ENCODE results near the gene RASSF5. TPM values are rescaled to one million over a fixed set of nuclear protein-coding genes. Genes with fewer than 3 reads are reported as not detected.

Gene RASSF5
- total and polyA plus RNA-seq, 3 donors from 2014 or later: 4.3 to 8.4 (median 5.9) TPM

- no peaks in the 10 kb centered on the region for H3K36me3 ChIP-seq (ENCODE audit: low read depth, missing control alignments)
- no peak for DNase-seq
- H3K4me1 ChIP-seq: peaks cover 4% of the 10 kb centered on the region
- intact Hi-C loops (cut with DNase I; ENCODE audit: low total_unique reads): no loop called here
- 34 to 50% methylated on average over 15 of the region's 15 CpGs for WGBS, 2 donors
- TF ChIP-seq, protein P1, sequence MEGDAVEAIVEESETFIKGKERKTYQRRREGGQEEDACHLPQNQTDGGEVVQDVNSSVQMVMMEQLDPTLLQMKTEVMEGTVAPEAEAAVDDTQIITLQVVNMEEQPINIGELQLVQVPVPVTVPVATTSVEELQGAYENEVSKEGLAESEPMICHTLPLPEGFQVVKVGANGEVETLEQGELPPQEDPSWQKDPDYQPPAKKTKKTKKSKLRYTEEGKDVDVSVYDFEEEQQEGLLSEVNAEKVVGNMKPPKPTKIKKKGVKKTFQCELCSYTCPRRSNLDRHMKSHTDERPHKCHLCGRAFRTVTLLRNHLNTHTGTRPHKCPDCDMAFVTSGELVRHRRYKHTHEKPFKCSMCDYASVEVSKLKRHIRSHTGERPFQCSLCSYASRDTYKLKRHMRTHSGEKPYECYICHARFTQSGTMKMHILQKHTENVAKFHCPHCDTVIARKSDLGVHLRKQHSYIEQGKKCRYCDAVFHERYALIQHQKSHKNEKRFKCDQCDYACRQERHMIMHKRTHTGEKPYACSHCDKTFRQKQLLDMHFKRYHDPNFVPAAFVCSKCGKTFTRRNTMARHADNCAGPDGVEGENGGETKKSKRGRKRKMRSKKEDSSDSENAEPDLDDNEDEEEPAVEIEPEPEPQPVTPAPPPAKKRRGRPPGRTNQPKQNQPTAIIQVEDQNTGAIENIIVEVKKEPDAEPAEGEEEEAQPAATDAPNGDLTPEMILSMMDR (IDR thresholded peaks at IDR 0.05): no peak
- no peak for TF ChIP-seq POLR2A (IDR thresholded peaks at IDR 0.05)
- no peak overlapping the region for H3K4me3 ChIP-seq
- H3K27me3 ChIP-seq: no peaks in the 10 kb centered on the region
- no peak overlapping the region for H3K27ac ChIP-seq
- H3K9me3 ChIP-seq: no peaks in the 10 kb centered on the region
Measured at GRCh38 chr1:206466840-206467649, 40.3 kb upstream of the RASSF5 start.

- Histone ChIP-seq H3K4me3 (no peak overlapping the region), H3K36me3 (ENCODE audit: low read depth, missing control alignments) (no peaks in the 10 kb centered on the region), H3K9me3 (no peaks in the 10 kb centered on the region), H3K27ac (no peak overlapping the region), H3K27me3 (no peaks in the 10 kb centered on the region), H3K4me1 (peaks cover 4% of the 10 kb centered on the region)
- DNase-seq: no peak
- WGBS, 2 donors: 62 to 72% methylated on average over 9 of the region's 9 CpGs
- intact Hi-C loops (cut with DNase I; ENCODE audit: low total_unique reads): no loop called here
- no peak for TF ChIP-seq POLR2A (IDR thresholded peaks at IDR 0.05)
- TF ChIP-seq, protein P1 (IDR thresholded peaks at IDR 0.05): no peak
Measured at GRCh38 chr1:206467915-206468314, 39.4 kb upstream of the RASSF5 start.

DNA sequence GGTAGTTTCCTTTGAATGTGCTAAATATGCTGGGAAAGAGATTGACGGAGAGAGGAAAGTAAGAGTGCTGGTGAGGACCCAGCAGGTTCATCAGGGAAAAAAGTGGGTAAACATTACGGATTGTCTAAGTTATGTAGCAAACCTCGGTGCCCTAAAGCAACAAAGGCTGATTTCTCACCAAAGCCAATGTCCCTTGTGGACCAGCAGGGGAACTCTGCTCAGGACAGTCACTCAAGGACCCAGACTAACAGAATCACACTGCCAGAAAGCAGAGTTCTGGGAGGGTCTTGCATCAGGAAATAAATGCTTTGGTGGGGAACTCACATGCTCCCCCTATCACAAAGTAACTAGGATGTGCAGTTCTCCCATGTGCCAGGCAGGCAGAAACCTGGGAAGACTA, 38.8 kb upstream of the RASSF5 start:
- DNase-seq: no peak
- intact Hi-C loops (cut with DNase I; ENCODE audit: low total_unique reads): no loop called here
- TF ChIP-seq, protein P1 (IDR thresholded peaks at IDR 0.05): no peak
- TF ChIP-seq POLR2A (IDR thresholded peaks at IDR 0.05): no peak
- WGBS, 2 donors: 80 to 93% methylated on average over 3 of the region's 3 CpGs
- Histone ChIP-seq H3K27ac (no peak overlapping the region), H3K9me3 (no peaks in the 10 kb centered on the region), H3K4me3 (no peak overlapping the region), H3K27me3 (no peaks in the 10 kb centered on the region), H3K4me1 (peaks cover 4% of the 10 kb centered on the region), H3K36me3 (ENCODE audit: low read depth, missing control alignments) (no peaks in the 10 kb centered on the region)

DNA sequence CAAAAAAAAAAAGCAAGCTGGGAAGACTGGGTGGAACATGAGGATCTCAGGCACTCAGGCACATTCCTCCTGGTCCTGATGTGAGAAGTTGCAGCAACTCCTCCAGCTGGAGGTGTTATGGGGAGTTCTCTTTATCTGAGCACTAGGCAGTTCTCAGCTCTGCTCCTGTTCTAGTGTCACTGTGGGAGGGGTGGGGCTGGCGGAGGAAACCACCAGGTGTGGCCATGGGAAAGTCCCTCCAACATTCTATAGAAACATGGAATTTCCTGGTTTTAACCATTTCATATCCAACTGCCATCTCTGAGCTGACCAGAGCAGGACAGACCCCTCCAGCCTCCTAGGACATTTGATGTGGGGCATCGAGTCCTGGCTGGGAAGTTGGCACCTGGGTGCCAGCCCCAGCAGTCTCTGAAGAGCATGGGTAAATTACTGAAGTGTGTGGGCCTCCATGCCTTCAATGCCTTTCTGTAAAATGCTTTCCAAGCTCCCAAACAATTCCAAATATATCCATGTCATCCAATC, 37.9 kb upstream of the RASSF5 start:
- H3K4me1 ChIP-seq: peaks cover 4% of the 10 kb centered on the region
- TF ChIP-seq, protein P1 (IDR thresholded peaks at IDR 0.05): no peak
- no peak for TF ChIP-seq POLR2A (IDR thresholded peaks at IDR 0.05)
- no peak overlapping the region for H3K4me3 ChIP-seq
- 69 to 74% methylated on average over 2 of the region's 2 CpGs for WGBS, 2 donors
- DNase-seq: no peak
- H3K27ac ChIP-seq: no peak overlapping the region
- H3K9me3 ChIP-seq: no peaks in the 10 kb centered on the region
- no peaks in the 10 kb centered on the region for H3K27me3 ChIP-seq
- H3K36me3 ChIP-seq (ENCODE audit: low read depth, missing control alignments): no peaks in the 10 kb centered on the region
- intact Hi-C loops (cut with DNase I; ENCODE audit: low total_unique reads): no loop called here
